NCI-H2227 treated with DMSO at 0.1 percent for 48 hours (cell line): ENCODE results near the gene ITSN2.
"Not testable (repeated sequence)": the region's sequence is repeated elsewhere in the genome, so short reads cannot be mapped to it uniquely, and the experiment has no call there.

Experiments
- DNase-seq: peaks from one replicate; lab custom pipeline; 2025; lab: John Stamatoyannopoulos, UW

ITSN2 gene

DNA sequence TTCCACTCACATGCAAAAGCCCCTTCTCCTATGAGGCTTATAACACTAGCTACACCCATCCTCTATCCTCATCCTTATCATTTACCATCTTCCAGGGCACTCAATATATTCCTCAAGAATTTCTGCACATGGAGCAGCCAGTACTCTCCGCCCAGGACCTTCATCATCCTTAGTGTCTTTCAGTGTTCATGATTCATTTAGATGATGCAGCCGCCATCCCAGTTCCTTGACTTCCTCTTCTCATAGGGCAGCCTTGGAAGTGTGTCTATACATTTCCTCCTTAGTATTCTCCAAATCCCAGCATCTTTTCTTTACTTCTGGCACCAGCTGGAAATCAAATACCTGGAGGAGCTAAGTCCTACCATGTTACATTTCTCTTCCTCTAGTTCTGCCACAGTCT is 3.0 kb upstream of the ITSN2 start:
- no peak for DNase-seq

DNA sequence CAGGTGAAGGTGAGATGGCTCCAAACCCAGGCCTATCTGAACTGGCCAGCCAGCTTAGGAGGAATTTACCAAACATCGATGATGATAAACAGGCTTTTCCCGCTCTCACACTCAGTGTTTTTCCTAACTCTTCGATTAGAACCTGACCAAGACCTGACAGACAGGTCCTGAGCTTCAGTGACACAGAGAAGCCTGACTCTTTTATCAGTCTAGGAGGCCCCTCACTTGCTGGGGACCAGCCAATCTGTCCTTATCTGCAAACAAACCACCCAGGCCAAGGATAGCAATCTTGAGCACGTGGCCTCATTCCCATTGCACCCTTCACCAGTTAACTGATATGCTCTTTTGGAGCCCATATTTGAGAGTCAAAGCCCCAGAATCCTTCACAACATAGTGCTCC is 1.9 kb upstream of the ITSN2 start:
- no peak for DNase-seq

DNA sequence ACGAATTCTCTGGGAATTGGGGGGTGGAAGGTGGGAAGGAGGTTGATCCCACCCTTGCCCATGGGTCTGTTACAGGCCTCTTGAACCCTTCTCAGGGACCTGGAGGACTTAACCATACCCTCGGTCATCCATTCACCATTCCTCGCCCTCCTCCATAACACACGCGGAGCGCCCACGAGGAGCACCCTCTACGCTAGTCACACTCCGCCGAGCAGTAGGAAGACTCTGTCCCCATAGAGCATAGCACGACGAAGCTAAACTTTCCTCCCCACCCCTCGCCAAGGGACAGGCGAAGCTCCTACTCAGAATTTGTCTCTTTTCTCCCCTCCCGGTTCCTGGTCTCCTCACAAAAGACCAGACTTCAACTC is 611 bp upstream of the ITSN2 start:
- no peak for DNase-seq

DNA sequence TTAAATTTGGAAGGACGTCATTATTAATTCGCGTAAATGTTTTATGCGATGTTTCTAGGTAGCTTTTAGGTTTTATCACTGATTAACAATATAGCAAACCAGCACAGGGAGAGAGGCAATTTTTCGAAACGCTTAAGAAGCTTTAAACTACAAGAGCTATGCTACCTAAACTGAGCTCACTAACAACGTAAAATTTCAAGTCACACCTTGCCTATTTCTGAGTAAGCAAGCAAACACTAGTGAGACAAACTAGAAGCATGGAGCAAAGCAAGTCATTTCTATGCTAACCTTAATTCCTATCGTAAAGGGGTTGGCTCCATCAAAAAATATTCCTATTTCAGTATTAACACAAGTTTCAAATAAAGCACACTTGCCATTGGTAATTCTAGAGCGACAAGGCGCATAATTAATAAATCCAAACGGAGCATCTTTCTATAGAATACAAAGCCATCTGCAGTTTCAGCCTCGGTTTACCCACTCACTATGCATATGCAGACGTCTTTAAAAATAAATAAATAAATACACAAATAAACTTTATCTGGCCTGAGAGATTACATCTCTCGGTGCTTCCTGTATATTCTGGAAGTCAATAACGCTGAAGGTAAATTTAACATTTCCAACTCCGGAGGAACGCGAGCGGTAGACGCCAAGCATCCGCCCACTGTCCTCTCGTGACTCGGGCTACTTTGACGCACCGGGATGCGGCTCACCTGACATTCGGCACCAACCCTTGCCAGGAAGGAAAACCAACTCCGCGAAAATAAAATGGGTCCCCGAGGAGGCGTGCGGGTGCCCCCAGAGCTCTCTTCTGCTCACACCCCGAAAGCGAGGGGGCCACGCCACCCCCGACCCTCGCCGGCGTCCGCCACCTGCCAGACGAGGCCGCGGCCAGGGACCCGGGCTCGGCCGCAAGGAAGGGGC is 947 bp downstream of the ITSN2 start:
- no peak for DNase-seq

DNA sequence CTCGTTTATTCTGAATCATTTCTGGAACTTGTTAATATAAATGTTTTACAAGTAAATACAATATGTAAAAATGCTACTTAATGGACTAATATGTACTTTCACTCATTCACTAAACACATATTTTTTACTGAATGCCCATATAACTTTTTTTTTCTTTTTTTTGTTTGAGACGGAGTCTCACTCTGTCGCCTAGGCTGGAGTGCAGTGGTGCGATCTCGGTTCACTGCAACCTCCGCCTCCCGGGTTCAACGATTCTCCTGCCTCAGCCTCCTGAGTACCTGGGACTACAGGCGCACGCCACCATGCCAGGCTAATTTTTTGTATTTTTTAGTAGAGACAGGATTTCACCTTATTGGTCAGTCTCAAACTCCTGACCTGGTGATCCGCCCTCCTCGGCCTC is 2.6 kb downstream of the ITSN2 start:
- DNase-seq: not testable (repeated sequence)

DNA sequence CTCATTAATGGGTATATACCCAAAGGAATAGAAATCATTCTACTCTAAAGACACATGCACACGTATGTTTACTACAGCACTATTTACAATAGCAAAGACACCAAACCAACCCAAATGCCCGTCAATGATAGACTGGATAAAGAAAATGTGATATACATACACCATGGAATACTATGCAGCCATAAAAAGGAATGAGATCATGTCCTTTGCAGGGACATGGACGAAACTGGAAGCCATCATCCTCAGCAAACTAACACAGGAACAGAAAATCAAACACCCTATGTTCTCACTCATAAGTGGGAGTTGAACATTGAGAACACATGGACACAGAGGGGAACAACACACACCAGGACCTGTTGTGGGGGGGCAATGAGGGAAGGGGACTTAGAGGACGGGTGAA is 3.2 kb downstream of the ITSN2 start:
- DNase-seq: not testable (repeated sequence)

DNA sequence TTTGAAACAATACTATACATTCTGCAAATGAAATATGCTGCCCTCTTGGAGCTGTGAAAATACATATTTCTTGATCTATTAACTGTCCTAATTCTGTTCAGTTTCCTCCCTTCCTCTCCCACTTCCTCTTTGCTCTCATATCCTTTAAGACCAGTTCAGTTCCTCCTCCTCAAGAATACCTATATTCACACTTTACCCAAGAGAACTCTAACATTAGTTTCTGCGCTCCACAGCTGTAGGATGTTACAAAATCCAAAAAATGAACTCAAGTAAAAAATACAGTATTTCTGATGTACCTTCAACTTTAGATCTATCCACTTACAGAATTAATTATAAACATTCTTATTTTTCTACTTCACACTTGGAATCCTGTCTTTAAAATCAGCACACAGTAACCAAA is 5.4 kb downstream of the ITSN2 start:
- no peak for DNase-seq

DNA sequence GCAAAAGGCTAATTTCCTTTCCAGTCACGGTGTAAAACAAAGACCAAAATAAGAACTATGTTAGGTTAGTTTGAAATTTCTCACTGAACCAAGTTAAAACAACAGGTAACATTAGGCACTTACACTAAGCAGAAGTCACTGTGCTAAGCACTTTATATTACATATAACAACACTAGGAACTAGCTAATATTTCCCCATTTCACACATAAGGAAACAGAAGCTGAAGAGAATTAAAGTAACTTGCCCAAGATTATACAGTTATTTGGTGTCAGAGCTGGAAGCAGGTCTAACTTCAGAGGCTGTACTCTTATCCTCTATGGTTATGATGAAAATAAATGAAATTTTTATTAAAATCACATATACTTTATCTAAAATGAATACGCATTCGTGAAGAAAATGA is 5.9 kb downstream of the ITSN2 start:
- DNase-seq: no peak

DNA sequence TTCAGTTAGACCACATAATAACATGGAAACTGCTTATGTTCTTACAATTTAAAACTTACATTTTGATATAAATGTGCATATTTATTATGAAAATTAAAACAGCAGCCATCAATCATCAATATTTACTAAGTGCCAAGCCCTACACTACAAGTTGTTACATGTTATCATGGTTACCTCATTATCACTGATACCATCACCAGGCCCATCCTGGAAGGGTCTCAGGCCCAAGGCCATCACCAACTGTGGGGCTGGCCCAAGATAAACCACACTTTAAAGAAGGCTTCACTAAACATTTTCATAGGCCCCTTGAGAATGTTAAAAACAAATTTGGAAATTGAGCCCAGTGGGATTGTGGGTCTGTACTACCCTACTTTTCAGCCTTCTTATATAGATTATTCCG is 6.4 kb downstream of the ITSN2 start:
- DNase-seq: no peak

DNA sequence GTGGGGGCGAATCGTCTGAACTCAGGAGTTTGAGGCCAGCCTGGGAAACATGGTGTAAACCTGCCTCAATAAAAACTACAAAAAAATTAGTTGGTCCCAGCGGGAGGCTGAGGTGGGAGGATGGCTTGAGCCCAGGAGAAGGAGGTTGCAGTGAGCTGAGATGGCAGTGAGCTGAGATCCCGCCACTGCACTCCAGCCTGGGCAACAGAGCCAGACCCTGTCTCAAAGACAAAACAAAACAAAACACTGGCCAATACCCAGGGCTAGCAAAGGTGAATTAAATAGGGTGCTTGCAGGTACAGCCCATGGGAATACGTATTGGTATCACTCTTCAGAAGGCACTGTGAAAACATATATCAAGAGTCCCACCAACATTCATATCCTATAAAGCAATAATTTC is 7.0 kb downstream of the ITSN2 start:
- DNase-seq: no peak

DNA sequence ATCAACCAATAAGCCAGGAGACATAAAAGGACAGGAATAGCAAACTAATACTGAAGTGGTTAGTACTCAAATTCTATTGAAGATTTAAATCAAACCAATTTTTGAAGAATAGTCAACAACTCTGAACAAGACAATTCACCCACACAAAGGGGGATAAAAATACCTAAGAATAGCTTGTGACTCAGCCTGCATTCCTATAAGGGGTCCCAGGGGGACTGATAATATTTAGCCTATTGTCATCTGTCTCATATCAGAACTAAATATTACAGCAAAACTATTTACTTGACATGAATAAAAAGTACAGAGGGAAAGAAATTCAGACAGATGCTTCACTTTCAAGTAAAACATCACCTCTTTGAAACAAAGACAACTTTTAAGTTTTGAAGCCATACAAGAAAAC is 7.7 kb downstream of the ITSN2 start:
- DNase-seq: no peak

DNA sequence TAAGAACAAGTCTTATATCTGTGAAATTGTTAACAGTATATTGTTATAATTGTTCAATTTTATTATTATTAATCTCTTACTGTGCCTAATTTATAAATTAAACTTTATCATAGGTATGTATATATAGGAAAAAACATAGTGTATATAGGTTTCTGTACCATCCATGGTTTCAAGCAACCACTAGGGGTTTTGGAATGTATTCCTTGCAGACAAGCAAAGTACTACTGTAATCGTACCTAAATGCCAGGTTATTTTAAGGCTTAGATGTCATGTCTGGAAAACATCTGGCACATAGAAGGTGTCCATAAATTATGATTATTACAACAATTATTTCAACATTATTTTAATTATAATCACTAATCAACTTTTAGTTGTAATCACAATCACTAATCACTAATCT is 8.4 kb downstream of the ITSN2 start:
- DNase-seq: no peak

DNA sequence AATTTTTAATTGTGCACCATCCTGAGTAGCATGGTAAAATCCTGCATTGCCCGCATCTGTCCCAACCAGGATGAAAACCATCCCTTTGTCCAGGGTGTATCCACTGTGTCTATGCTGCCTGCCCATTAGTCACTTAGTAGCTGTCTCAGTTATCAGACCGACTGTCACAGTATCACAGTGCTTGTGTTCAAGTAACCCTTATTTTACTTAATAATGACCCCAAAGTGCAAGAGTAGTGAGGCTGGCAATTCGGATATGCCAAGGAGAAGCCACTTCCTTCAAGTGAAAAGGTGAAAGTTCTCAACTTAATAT is 8.8 kb downstream of the ITSN2 start:
- DNase-seq: no peak

DNA sequence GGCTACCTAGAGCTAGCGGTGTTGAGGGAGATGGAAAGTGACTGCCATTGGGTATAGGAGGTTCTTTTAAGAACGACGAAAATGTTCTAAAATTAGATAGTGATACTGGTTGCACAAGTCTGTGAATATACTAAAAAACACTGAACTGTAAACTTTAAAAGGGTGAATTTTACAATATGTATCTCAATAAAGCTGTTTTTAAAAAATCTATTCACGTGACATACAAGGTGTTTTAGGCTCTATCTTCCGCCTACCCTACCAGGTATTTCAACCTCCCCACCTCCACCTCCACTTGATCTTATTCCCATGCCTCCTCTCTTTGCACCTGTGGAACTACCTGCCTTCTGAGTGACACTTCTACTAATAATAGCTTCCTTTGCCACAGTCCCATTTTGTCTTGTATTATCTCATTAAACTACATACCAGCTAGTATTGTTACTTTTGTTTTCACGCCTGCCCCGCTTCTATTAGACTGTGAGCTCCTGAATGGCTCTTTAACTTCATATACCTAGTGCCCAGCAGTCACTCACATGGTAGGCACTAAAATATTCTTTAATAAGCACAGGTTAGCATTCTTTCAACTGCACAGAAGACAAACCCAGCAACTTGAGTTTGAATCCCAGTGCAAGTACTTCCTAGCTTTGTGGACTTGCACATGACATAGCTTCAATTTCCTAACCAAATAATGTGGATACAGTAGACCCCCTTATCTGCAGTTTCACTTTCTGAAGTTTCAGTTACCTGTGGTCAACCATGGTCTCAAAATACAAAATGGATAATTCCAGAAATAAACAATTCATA is 9.3 kb downstream of the ITSN2 start:
- DNase-seq: no peak

DNA sequence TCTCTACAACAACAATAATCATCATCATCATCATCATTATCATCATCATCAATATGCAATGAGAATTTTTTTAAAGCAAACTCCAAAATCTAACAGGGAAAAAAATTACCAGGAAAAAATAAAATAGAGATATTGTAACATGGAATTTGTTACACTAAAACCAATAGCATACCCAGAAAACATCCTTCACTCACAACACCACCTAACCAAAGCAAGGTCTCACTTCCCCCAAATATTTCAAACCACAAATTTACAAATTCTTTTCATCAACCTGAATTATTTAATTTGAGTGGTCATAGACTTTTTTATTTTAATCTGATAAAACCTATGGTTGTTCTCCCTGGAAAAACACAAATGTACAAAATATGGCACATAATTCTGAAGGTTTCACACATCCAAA is 11.2 kb downstream of the ITSN2 start:
- no peak for DNase-seq

DNA sequence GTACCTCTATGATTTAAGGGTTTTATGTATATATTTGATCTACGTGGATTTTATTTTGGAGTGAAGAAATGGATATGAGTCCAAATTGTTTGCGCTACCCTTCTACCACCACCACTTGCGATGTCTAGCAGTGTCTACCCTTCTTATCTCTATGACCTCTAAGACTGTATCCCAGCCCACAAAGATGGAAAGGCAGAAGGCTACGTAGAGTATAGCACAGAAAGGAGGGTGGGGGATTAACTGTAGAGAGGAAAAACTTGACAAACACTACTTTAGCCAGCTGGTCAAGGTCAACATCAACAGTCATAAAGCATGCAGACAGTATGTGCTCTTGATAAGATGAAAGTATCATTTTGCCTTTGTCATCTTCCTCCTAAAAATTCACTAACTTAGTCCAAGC is 14.4 kb downstream of the ITSN2 start:
- DNase-seq: no peak

DNA sequence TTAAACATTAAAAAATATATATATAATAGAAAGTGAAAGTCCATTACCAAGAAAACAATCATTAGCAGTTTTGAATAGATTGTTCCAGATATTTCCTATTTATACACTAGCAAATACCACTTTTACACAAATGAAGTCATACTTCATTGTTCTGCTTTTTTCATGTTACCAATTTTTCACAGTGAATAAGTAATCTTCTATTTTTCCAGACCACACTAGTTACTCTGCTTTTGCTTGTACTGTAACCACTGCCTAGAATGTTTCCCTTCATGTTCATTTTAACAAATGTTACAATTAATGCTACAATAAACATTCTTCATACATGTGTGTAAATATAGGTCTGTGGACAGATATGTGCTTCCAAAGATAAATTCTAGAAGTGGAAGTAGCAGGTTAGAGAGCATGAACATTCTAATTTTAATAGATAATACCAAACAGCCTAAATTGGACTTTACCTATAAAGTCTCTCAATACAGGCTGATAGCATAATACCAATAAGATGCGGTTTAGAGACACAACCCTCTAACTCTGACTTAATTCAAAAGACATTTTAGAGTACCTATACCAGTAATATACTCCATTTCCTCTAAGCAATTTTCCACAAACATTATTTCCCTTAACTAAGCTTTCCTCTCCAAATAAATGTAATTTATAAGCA is 17.0 kb downstream of the ITSN2 start:
- no peak for DNase-seq

DNA sequence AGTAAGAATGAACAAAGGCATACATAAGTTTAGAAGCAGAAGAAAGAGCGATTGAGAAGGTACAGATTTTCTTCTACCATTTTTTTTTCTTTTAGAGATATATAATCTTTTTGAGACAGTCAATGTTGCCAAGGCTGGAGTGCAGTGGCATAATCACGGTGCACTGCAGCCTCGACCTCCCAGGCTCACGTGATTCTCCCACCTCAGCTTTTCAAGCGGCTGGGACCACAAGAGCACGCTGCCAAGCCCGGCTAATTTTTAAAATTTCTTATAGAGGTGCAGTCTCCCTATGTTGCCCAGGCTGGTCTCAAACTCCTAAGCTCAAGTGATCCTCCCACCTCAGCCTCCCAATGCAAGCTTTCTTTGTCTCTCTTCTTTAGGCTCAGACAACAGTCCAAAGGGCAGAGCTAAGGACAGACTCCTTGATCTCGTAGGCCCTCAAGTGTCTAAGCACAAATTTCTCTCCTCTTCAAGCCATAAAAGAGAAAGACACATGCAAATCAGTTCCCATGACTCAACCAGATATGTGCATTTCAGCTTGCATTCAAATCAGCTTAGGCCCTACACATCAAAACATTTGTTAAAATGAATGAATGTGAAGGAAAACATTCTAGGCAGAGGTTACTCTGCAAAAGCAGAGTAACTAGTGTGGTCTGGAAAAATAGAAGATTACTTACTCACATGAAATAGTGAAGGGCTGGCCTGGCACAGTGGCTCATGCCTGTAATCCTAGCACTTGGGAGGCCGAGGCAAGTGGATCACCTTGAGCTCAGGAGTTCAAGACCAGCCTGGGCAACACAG is 18.0 kb downstream of the ITSN2 start:
- DNase-seq: no peak

DNA sequence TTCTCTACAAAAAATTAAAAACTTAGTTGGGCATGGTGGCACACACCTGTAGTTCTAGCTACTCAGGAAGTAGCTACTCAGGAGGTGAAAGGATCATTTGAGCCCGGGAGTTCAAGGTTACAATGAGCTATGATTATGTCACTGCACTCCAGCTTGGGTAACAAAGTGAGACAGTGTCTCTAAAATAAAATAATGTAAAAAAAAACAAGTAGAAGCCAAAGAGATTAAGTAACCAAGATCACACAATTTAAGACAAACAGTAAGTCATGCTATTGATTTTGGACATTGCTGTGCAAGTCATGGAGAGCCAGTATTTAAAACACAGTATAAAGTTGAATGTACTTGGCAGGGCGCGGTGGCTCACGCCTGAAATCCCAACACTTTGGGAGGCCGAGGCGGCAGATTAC is 20.5 kb downstream of the ITSN2 start:
- DNase-seq: no peak

DNA sequence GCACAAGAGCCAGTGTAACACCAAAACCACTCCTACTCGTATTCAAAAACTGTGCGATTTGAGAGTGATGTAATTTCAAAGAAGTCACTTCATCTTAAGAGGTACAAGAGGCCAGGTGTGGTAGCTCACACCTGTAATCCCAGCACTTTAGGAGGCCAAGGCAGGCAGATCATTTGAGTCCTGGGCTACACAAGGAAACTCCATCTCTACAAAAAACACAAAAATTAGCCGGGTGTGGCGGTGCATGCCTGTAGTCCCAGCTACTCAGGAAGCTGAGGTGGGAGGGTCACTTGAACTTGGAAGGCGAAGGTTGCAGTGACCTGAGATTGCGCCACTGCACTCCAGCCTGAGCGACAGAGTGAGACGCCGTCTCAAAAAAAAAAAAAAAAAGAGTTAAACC is 21.2 kb downstream of the ITSN2 start:
- DNase-seq: not testable (repeated sequence)

DNA sequence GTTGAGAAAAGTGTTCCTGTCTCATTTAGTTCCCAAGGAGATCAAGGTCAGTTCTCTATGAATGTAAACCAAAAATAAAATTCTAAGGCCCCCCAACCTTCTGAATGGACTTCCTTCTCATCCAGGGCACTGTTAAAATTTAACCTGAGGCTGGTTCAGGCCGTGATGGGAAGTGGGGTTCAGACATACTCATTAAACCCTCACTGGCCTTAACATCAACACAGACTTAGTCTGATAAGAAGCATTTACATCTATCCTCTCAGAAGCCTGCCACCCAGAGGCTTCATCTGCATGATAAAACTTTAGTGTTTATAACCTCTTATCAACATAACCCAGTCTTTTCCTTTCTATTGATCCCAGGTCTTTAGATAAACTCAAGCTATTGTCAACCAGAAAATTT is 22.4 kb downstream of the ITSN2 start:
- no peak for DNase-seq

DNA sequence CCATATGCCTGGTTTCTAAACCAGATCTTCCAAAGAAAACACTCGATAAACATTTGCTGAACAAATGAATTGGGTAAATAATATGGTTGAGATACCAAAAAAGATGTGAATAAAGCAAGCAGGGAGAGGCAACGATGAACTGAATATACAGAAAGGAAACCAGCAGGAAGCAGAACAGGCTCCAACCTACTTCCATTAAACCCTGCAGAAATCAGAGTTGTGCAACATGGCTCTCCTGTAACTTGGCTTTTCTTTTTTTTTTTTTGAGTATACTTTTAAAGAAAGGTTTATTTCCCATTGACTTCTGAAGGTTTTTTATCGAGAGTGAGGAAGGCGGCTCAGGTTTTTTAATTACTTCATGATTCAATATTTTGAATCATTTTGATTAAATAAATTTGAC is 23.5 kb downstream of the ITSN2 start:
- no peak for DNase-seq
